GM21390 (cell line): ENCODE results near the gene DNAJC19.
"Not testable (repeated sequence)": the region's sequence is repeated elsewhere in the genome, so short reads cannot be mapped to it uniquely, and the experiment has no call there.

Experiments used
- ATAC-seq: cut with Tn5 transposase; IDR thresholded peaks from one replicate; pipeline ENCODE4 v1.9.1; 2021; ENCODE audit not compliant: unreplicated experiment

Gene DNAJC19

DNA sequence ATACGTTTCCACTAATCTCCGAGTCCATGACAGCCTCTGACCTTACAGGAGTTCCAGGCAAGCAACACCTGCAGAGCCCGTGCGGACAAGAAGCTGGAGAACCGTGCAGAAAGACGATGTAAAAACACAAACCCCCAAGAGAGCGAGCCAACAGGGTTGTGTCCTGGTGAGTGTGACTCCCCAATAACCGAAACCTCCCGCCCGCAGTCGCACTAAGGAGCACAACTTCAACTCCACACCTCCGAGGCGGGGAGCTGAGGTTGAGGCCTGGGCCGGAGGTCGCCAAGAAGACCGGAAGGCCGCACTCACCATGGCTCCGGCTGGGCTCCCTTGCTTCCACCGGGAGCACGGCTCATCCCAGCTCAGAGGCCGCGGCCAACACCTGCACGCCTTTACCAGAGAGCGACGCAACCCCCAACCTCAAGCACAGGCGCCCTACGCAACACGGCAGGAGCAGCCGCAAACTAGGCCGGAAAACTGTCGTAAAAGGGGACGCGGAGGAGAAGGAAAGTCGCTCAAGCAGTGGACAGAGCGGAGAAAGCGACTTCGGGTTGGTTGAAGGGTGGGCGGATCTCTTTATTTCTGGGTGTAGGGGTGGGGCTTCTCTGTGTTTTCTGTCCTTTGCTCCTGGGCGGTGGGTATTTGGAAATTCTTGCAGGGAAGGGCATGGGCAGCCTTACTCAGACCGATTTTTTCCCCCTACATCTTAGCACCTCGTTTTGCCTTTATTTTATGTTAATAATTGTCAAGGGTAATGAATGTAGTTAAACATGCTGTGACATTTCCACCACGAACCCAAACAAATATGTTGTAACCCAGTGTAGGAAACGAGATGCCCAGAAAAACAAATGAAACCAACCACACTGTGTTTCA, at the start of gene DNAJC19:
DNAJC19 (minus strand) TSS at position 446 of the 873 bp plus-strand sequence; CDS start at position 312, 134 bp downstream.
- peak; percentile 95 for ATAC-seq

- no peak for ATAC-seq
Measured at GRCh38 chr3:181030948-181031347, 41.4 kb upstream of the DNAJC19 start.

DNA sequence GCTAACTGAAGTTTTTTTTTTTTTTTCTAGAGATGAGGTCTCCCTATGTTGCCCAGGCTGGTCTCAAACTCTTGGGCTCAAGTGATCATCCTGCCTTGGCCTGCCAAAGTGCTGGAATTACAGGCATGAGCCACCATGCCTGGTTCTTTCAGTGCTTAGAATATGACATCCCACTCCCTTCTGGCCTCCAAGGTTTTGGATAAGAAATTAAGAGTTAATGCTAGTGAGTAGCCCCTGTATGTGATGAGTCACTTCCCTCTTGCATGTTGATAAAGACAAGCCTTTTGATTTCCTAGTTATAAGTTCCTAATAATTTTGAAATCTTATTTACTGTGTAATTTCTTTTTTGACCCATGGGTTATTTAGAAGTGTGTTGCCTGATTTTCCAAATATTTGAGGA, 35.7 kb upstream of the DNAJC19 start:
- no peak for ATAC-seq

DNA sequence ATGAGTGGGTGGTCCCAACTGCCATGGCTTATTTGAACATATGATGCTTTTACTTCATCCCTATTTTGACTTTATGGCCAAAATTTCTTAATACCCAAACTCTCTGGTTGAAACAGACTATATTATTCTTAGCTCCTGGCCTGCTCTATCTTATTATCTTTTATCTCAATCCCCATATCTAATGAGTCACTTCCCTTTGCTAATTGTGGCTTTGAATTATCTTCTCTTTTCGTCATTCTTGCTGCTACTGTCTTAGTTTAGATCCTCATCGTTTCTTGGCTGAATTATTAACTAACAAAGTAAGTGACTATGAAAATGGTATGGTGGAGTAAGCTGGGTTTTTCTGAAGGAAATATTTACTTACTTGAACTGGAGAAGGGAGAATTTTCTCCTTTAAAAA, 28.2 kb upstream of the DNAJC19 start:
- no peak for ATAC-seq

DNA sequence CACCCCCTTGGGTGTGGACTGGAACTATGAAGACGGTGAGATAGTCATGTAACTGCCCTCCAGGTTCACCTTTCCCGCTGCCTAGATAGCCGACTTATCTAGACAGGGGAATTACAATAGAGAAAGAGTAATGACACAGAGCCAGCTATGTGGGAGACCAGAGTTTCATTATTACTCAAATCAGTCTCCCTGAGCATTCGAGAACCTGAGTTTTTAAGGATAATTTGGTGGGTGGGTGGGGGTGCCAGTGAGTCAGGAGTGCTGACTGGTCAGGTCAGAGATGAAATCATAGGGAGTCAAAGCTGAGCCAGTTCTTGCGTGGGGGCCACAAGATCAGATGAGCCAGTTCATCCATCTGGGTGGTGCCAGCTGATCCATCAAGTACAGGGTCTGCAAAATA, 19.7 kb upstream of the DNAJC19 start:
- no peak for ATAC-seq

DNA sequence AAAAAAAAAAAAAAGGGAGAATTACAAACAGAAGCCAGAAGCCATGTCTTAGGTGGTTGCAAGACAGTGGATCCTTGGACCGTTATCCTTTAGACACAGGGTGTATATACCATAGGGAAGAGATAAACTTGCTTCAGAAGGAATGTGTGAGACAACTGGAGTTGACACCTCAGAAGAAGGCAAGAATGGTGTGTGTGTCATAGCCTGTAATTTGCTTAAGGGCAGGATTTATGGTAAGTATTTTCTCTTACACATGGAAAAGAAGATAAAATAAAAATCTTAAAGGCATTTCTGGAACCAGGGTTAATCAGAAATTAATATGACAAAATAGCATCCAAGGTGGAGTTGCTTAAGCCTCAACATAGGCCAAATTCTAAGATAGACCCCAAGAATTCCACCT, 19.3 kb upstream of the DNAJC19 start:
- ATAC-seq, result no peak

DNA sequence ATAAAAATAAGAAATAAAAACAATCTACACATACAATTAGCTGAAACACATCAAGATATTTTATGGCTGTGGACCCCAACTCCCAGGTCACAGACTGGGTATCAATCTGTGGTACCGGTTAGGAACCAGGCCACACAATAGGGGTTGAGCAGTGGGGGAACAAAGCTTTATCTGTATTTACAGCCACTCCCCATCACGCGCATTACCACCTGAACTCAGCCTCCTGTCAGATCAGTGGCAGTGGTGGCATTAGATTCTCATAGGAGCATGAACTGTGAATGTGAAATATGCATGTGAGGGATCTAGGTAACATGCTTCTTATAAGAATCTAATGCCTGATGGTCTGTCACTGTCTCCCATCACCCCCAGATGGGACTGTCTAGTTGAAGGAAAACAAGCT, 17.7 kb upstream of the DNAJC19 start:
- no peak for ATAC-seq

DNA sequence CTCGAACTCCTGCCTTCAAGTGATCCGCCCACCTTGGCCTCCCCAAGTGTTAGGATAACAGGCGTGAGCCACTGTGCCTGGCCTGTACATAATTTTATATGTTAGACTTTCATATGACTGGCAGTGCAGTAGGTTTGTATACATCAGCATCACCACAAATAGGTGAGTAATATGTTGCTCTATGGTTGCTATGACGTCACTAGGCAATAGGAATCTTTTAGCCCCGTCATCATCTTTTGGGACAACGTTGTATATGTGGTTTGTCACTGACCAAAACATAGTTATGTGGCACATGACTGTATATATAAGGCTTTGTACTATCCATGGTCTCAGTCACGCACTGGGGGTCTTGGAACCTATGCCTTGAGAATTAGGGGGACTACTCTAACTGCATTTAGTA, 17.0 kb upstream of the DNAJC19 start:
- no peak for ATAC-seq

GRCh38 chr3:181003469-181003868, 13.9 kb upstream of the DNAJC19 start:
- ATAC-seq, result not testable (repeated sequence)

- ATAC-seq, result not testable (repeated sequence)
Measured at GRCh38 chr3:181002331-181002730, 12.8 kb upstream of the DNAJC19 start.

GRCh38 chr3:180996415-180996932, 6.9 kb upstream of the DNAJC19 start:
- ATAC-seq, result no peak

DNA sequence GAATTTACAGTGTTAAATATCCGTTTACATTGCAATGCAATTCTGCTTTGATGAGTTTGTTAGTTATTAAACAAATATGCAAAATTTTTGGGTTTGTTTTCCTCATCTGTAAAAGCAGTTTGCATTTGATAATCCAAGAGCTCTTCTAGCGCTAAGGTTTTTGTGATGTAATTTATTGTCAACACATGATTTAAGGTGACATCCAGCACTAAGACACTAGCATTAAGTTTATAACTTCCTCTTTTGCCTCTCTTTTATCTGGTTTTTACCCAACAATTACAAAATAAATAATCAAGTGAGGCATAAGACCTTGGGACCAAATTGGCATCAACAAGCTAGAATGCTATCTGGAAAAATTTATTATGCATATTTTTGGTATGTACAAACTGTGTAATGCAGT, 969 bp upstream of the DNAJC19 start:
- no peak for ATAC-seq

DNA sequence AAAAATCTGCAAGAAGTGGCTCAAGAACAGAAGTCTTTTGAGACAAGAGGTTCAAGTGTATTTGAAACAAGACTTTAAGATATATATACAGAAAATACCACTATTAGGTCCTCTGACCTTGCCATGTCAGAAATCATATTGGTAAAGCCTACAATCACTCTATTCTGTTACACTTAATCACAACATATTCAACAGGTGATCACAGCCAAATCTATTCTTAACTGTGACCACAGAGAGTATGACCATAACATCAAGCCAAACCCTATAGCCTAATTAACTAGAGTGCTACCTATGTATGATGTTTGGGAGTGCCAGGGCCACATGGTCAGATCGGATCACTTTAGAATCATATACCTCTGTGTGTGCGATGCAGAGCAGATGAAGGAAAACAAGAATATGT, 2.2 kb downstream of the DNAJC19 start:
- no peak for ATAC-seq

DNA sequence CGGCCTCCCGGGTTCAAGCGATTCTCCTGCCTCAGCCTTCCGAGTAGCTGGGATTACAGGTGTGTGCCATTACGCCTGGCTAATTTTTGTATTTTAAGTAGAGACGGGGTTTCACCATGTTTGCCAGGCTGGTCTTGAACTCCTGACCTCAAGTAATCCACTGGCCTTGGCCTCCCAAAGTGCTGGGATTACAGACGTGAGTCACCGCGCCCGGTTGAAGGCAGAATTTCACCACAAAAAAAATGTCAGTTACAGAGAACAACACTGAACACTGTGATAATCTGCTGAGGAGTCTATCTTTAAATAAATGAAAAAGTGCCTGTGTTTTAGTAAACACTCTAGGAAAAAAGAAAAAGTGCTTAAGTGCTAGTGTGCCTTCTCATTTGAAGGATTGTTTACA, 3.2 kb downstream of the DNAJC19 start:
- not testable (repeated sequence) for ATAC-seq

- ATAC-seq, result no peak
Measured at GRCh38 chr3:180983136-180983535, 6.4 kb downstream of the DNAJC19 start.

DNA sequence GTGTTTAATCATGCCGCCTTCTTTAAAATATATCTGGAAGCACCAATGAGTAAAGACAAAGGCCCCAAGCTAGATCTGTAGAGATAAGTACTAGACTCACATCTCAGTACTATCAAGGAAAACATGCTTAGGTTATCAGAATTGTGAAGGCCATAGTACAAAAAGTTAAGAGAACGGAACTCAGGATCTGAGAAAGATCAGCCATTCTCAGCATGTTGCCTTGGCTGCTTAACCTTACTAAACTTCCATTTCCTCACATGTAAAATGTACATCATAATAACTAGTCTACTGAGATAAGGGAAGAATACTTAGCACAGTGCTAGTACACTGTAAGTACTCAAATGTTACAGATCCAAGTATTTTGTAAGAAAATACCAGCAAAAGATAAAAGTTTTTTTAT, 7.6 kb downstream of the DNAJC19 start:
- no peak for ATAC-seq

GRCh38 chr3:180980611-180981010, 8.9 kb downstream of the DNAJC19 start:
- no peak for ATAC-seq

DNA sequence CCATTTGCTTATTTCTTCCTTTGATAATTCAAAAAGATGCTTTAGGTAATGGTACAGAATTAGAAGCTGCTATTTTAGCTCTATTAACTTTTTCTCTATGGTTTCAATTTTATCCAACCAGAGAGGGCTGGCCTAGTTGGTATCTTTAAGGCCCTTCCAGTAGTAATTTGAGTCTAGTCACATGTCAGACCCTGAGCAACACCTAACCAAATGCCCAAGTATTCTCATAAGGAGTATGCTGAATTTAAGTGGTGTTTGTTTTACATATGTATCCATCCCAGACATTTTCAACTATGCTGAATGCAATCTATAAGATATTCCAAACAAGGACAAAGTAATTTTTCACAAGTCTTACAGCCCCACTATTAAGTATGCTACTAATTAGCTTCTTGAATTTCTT, 9.6 kb downstream of the DNAJC19 start:
- ATAC-seq, result no peak

DNA sequence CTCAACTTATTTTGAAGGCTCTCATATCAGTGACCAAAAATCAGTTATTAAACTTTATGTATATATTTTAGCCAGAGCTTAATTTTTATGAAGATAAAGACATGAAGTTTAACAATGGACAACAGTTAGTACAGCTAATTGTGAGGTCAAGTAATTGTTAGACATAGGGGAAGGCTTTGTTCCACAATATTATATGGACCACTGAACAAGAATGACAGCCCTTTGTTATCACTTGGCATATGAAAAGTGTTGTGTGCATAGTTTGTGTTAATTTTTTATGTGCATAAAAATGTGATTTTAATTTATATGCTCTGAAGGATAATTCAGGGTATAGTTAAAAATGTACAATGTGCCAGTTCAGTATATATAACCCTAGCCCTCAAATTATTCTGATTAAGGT, 12.0 kb downstream of the DNAJC19 start:
- no peak for ATAC-seq

- ATAC-seq, result no peak
Measured at GRCh38 chr3:180974286-180974685, 15.2 kb downstream of the DNAJC19 start.

GRCh38 chr3:180973543-180973942, 16.0 kb downstream of the DNAJC19 start:
- peak; percentile 72 for ATAC-seq

DNA sequence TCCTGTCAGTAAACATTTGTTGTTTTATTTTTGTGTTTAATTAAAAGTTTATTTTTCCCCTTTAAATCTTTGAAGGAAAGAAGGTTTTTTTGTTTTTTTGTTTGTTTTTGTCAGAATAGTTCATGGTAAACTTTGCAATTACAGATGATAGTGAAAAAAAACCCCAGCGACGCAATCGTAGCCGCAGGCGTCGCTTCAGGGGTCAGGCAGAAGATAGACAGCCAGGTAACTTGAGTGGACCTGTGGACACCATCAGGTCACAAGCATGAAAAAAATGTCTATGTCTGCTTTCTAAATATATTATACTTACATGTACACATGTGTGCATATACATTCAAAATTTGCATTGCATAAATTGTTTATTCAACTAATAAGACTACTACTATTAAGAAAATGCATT, 18.6 kb downstream of the DNAJC19 start:
- no peak for ATAC-seq

GRCh38 chr3:180962530-180962929, 27.0 kb downstream of the DNAJC19 start:
- ATAC-seq, result no peak
